Erythroblast (primary cell): ENCODE measurements around the gene EEPD1.

Experiments
- GATA1 ChIP-seq: IDR thresholded peaks from 2 replicates; pipeline ENCODE4 v1.6.1; 2011; ENCODE audit warnings: low read depth, mild to moderate bottlenecking, control low read depth, low read length, moderate library complexity
- POLR2A ChIP-seq: IDR thresholded peaks from 2 replicates; pipeline ENCODE4 v1.6.1; 2011; ENCODE audit warnings: mild to moderate bottlenecking, low read length

GRCh38 chr7:36160313-36160712 is 7.3 kb downstream of the EEPD1 start:
- TF ChIP-seq POLR2A (no peak), GATA1 (no peak)
